ENCODE data around the gene SDR42E2. TPM values are rescaled to one million over a fixed set of nuclear protein-coding genes. Genes with fewer than 3 reads are reported as not detected.
"Not testable (repeated sequence)": the region's sequence is repeated elsewhere in the genome, so short reads cannot be mapped to it uniquely, and the experiment has no call there.

The SDR42E2 gene
- total and polyA plus RNA-seq, 3 experiments from 2014 or later, result 0.11 to 0.92 TPM; not detected in 1

GRCh38 chr16:22210285-22210684 is 48.0 kb downstream of the SDR42E2 start:
- Histone ChIP-seq H3K9me3 (ENCODE audit: low read length) (no peaks in the 10 kb centered on the region), H3K4me3 (ENCODE audit: low read length) (no peak overlapping the region), H3K4me1 (ENCODE audit: insufficient read depth, low read length) (peaks cover 19% of the 10 kb centered on the region), H3K27me3 (ENCODE audit: insufficient read depth, low read length, poor library complexity, severe bottlenecking) (no peaks in the 10 kb centered on the region), H3K36me3 (ENCODE audit: insufficient read depth, low read length) (no peaks in the 10 kb centered on the region), H3K27ac (ENCODE audit: low read depth, low read length) (no peak overlapping the region)
- H3K27ac Mint-ChIP-seq, result peak overlapping the region in 2 of 8 donors; percentile 33 to 90
- DNase-seq, result no peak
- peak overlapping the region in 1 of 7 donors; percentile 18 for H3K4me3 Mint-ChIP-seq
- H3K27me3 Mint-ChIP-seq, result no peaks in the 10 kb centered on the region
- CTCF ChIA-PET, result interaction anchor here (1.0 to 5.4 kb wide), 3 partner anchors 21 to 91 kb away, joined by 3 to 26 read pairs (median 5); partner anchors contain the start of gene POLR3E
- POLR2A ChIA-PET, result interaction anchor here (0.5 kb wide), 1 partner anchor 130 kb away, joined by 4 read pairs; no protein-coding TSS in a partner anchor
- peaks cover 27 to 45% (median 32%) of the 10 kb centered on the region in 3 donors for H3K4me1 Mint-ChIP-seq
- H3K9me3 Mint-ChIP-seq, result no peaks in the 10 kb centered on the region
- peaks cover 0 to 30% (median 0%) of the 10 kb centered on the region in 3 donors for H3K36me3 Mint-ChIP-seq

DNA sequence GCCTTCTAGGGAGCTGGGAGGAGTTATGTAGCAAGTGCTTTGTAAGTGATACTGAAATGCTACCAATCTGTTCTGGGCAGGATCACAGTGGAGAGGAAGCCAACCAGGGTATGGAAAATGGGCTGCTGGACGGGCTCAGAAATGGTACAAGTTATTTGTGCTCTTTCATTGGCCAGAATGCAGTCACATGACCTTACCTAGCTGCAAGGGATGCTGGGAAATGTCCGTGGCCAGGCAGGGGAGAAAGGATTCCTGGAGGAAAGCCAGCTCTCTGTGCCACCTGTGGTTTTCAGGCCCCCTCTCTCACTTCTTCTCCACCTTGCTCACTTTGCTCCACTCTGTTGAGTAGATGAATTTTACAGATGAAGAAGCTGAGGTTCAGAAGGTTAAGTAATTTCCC is 48.5 kb downstream of the SDR42E2 start:
- Mint-ChIP-seq H3K4me3 (peak overlapping the region in 1 of 7 donors; percentile 18), H3K27ac (peak overlapping the region in 1 of 8 donors; percentile 90)

DNA sequence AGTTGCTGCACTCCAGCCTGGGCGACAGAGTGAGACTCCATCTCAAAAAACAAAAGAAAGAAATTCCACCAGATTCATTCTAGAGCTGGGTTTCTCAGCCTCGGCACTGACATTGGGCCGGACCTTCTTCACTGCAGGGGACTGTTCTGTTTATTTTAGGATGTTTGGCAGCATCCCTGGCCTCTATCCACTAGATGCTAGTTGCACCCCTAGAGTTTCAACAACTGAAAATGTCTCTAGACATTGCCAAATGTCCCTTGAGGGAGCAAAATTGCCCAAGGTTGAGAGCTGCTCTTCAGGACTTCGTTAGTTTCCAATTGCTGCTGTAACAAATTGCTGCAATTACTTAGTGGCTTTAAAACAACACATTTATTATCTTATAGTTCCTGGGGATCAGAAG is 50.9 kb downstream of the SDR42E2 start:
- peaks cover 0 to 25% (median 2%) of the 10 kb centered on the region in 3 donors for H3K36me3 Mint-ChIP-seq

More for the DNA sequence above, 48.5 kb downstream of the SDR42E2 start:
- no peak overlapping the region for H3K4me3 ChIP-seq (ENCODE audit: low read length)
- no peaks in the 10 kb centered on the region for H3K36me3 ChIP-seq (ENCODE audit: insufficient read depth, low read length)
- no peaks in the 10 kb centered on the region for H3K27me3 ChIP-seq (ENCODE audit: insufficient read depth, low read length, poor library complexity, severe bottlenecking)
- H3K9me3 Mint-ChIP-seq, result no peaks in the 10 kb centered on the region
- DNase-seq, result no peak
- H3K4me1 ChIP-seq (ENCODE audit: insufficient read depth, low read length), result peaks cover 15% of the 10 kb centered on the region
- peaks cover 0 to 30% (median 0%) of the 10 kb centered on the region in 3 donors for H3K36me3 Mint-ChIP-seq
- ChIA-PET CTCF (interaction anchor here (1.0 to 5.4 kb wide), 2 partner anchors 21 to 86 kb away, joined by 3 to 26 read pairs; partner anchors contain the start of gene POLR3E), POLR2A (interaction anchor here (0.5 kb wide), 1 partner anchor 130 kb away, joined by 4 read pairs; no protein-coding TSS in a partner anchor)
- H3K9me3 ChIP-seq (ENCODE audit: low read length), result no peaks in the 10 kb centered on the region
- no peaks in the 10 kb centered on the region for H3K27me3 Mint-ChIP-seq
- H3K27ac ChIP-seq (ENCODE audit: low read depth, low read length), result no peak overlapping the region
- H3K4me1 Mint-ChIP-seq, result peaks cover 24 to 40% (median 29%) of the 10 kb centered on the region in 3 donors

GRCh38 chr16:22213801-22214200 is 51.5 kb downstream of the SDR42E2 start:
- H3K27ac Mint-ChIP-seq, result peak overlapping the region in 2 of 8 donors; percentile 74 to 88
- H3K4me3 Mint-ChIP-seq, result peak overlapping the region in 1 of 7 donors; percentile 36
- no peak for DNase-seq
- ChIA-PET CTCF (interaction anchor here (1.2 kb wide), 1 partner anchor 9 kb away, joined by 3 read pairs; no protein-coding TSS in a partner anchor), POLR2A (no interaction called here)
- Histone ChIP-seq H3K9me3 (ENCODE audit: low read length) (no peaks in the 10 kb centered on the region), H3K27me3 (ENCODE audit: insufficient read depth, low read length, poor library complexity, severe bottlenecking) (no peaks in the 10 kb centered on the region), H3K4me1 (ENCODE audit: insufficient read depth, low read length) (no peaks in the 10 kb centered on the region), H3K36me3 (ENCODE audit: insufficient read depth, low read length) (no peaks in the 10 kb centered on the region), H3K27ac (ENCODE audit: low read depth, low read length) (no peak overlapping the region), H3K4me3 (ENCODE audit: low read length) (no peak overlapping the region)
- H3K27me3 Mint-ChIP-seq, result no peaks in the 10 kb centered on the region
- peaks cover 10 to 24% (median 11%) of the 10 kb centered on the region in 3 donors for H3K4me1 Mint-ChIP-seq
- no peaks in the 10 kb centered on the region for H3K9me3 Mint-ChIP-seq
- peaks cover 0 to 25% (median 2%) of the 10 kb centered on the region in 3 donors for H3K36me3 Mint-ChIP-seq

More for the DNA sequence above, 50.9 kb downstream of the SDR42E2 start:
- H3K9me3 Mint-ChIP-seq, result no peaks in the 10 kb centered on the region
- no peak for DNase-seq
- CTCF ChIA-PET, result interaction anchor here (1.2 kb wide), 1 partner anchor 8 kb away, joined by 3 read pairs; no protein-coding TSS in a partner anchor
- Histone ChIP-seq H3K4me1 (ENCODE audit: insufficient read depth, low read length) (peaks cover 2% of the 10 kb centered on the region), H3K4me3 (ENCODE audit: low read length) (no peak overlapping the region), H3K9me3 (ENCODE audit: low read length) (no peaks in the 10 kb centered on the region), H3K27me3 (ENCODE audit: insufficient read depth, low read length, poor library complexity, severe bottlenecking) (no peaks in the 10 kb centered on the region), H3K27ac (ENCODE audit: low read depth, low read length) (no peak overlapping the region), H3K36me3 (ENCODE audit: insufficient read depth, low read length) (no peaks in the 10 kb centered on the region)
- POLR2A ChIA-PET, result no interaction called here
- peak overlapping the region in 1 of 8 donors; percentile 40 for H3K27ac Mint-ChIP-seq
- H3K27me3 Mint-ChIP-seq, result no peaks in the 10 kb centered on the region
- no peak overlapping the region for H3K4me3 Mint-ChIP-seq
- H3K4me1 Mint-ChIP-seq, result peaks cover 11 to 27% (median 15%) of the 10 kb centered on the region in 3 donors

- ChIA-PET CTCF (no interaction called here), POLR2A (interaction anchor here (0.5 kb wide), 1 partner anchor 50 kb away, joined by 5 read pairs; no protein-coding TSS in a partner anchor)
- no peak for DNase-seq
- no peaks in the 10 kb centered on the region for H3K27me3 ChIP-seq (ENCODE audit: insufficient read depth, low read length, poor library complexity, severe bottlenecking)
- H3K36me3 Mint-ChIP-seq, result peaks cover 0 to 25% (median 2%) of the 10 kb centered on the region in 3 donors
- H3K9me3 ChIP-seq (ENCODE audit: low read length), result no peaks in the 10 kb centered on the region
- no peaks in the 10 kb centered on the region for H3K4me1 ChIP-seq (ENCODE audit: insufficient read depth, low read length)
- H3K4me3 Mint-ChIP-seq, result no peak overlapping the region
- H3K27ac ChIP-seq (ENCODE audit: low read depth, low read length), result no peak overlapping the region
- H3K27me3 Mint-ChIP-seq, result no peaks in the 10 kb centered on the region
- H3K36me3 ChIP-seq (ENCODE audit: insufficient read depth, low read length), result no peaks in the 10 kb centered on the region
- H3K27ac Mint-ChIP-seq, result no peak overlapping the region
- peaks cover 7 to 21% (median 9%) of the 10 kb centered on the region in 3 donors for H3K4me1 Mint-ChIP-seq
- H3K4me3 ChIP-seq (ENCODE audit: low read length), result no peak overlapping the region
- H3K9me3 Mint-ChIP-seq, result no peaks in the 10 kb centered on the region
Measured at GRCh38 chr16:22214402-22214801, 52.1 kb downstream of the SDR42E2 start.

GRCh38 chr16:22214889-22215288 is 52.6 kb downstream of the SDR42E2 start:
- H3K36me3 ChIP-seq (ENCODE audit: insufficient read depth, low read length), result no peaks in the 10 kb centered on the region
- Mint-ChIP-seq H3K4me1 (peaks cover 5 to 19% (median 9%) of the 10 kb centered on the region in 3 donors), H3K27ac (peak overlapping the region in 1 of 8 donors; percentile 33), H3K4me3 (no peak overlapping the region), H3K36me3 (peaks cover 0 to 25% (median 2%) of the 10 kb centered on the region in 3 donors), H3K27me3 (no peaks in the 10 kb centered on the region), H3K9me3 (no peaks in the 10 kb centered on the region)
- no peaks in the 10 kb centered on the region for H3K9me3 ChIP-seq (ENCODE audit: low read length)
- H3K27ac ChIP-seq (ENCODE audit: low read depth, low read length), result no peak overlapping the region
- no peaks in the 10 kb centered on the region for H3K27me3 ChIP-seq (ENCODE audit: insufficient read depth, low read length, poor library complexity, severe bottlenecking)
- CTCF ChIA-PET, result interaction anchor here (1.8 kb wide), 1 partner anchor 9 kb away, joined by 5 read pairs; the partner anchor contains the start of gene EEF2K
- no peak overlapping the region for H3K4me3 ChIP-seq (ENCODE audit: low read length)
- H3K4me1 ChIP-seq (ENCODE audit: insufficient read depth, low read length), result no peaks in the 10 kb centered on the region
- no peak for DNase-seq
- POLR2A ChIA-PET, result no interaction called here

GRCh38 chr16:22216191-22216831 is 54.0 kb downstream of the SDR42E2 start:
- Histone ChIP-seq H3K27me3 (ENCODE audit: insufficient read depth, low read length, poor library complexity, severe bottlenecking) (no peaks in the 10 kb centered on the region), H3K27ac (ENCODE audit: low read depth, low read length) (peak overlapping the region; percentile 47), H3K9me3 (ENCODE audit: low read length) (no peaks in the 10 kb centered on the region), H3K4me3 (ENCODE audit: low read length) (no peak overlapping the region), H3K4me1 (ENCODE audit: insufficient read depth, low read length) (no peaks in the 10 kb centered on the region), H3K36me3 (ENCODE audit: insufficient read depth, low read length) (no peaks in the 10 kb centered on the region)
- POLR2A ChIA-PET, result interaction anchor here (0.5 kb wide), 1 partner anchor 25 kb away, joined by 3 read pairs; no protein-coding TSS in a partner anchor
- Mint-ChIP-seq H3K36me3 (peaks cover 0 to 24% (median 2%) of the 10 kb centered on the region in 3 donors), H3K27ac (peak overlapping the region in 2 of 8 donors; percentile 12 to 46), H3K27me3 (no peaks in the 10 kb centered on the region), H3K4me1 (peaks cover 3 to 9% (median 5%) of the 10 kb centered on the region in 3 donors), H3K4me3 (no peak overlapping the region), H3K9me3 (no peaks in the 10 kb centered on the region)
- no peak for DNase-seq
- CTCF ChIA-PET, result interaction anchor here (1.3 to 1.8 kb wide), 2 partner anchors 10 to 36 kb away, joined by 4 to 5 read pairs; partner anchors contain the start of gene EEF2K

DNA sequence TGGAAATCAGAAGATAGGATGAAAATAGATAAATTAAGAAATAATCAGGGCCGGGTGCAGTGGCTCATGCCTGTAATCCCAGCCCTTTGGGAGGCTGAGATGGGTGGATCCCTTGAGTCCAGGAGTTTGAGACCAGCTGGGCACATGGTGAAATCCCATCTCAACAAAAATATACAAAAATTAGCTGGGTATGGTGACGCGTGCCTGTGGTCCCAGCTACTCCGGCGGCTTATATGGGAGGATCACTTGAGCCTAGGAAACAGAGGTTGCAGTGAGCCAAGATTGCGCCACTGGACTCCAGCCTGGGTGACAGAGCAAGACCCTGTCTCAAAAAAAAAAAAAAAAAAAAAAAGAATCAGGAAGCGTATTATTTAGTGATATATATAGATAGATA is 54.5 kb downstream of the SDR42E2 start:
- H3K9me3 ChIP-seq (ENCODE audit: low read length); POLR2A ChIA-PET; H3K36me3 ChIP-seq (ENCODE audit: insufficient read depth, low read length); H3K9me3 Mint-ChIP-seq; H3K4me3 Mint-ChIP-seq; H3K27me3 ChIP-seq (ENCODE audit: insufficient read depth, low read length, poor library complexity, severe bottlenecking); DNase-seq; H3K4me3 ChIP-seq (ENCODE audit: low read length); H3K4me1 ChIP-seq (ENCODE audit: insufficient read depth, low read length); H3K4me1 Mint-ChIP-seq; H3K27ac ChIP-seq (ENCODE audit: low read depth, low read length); H3K27me3 Mint-ChIP-seq: not testable (repeated sequence)
- CTCF ChIA-PET, result interaction anchor here (1.3 to 1.8 kb wide), 2 partner anchors 11 to 36 kb away, joined by 4 to 5 read pairs; partner anchors contain the start of gene EEF2K
- Mint-ChIP-seq H3K27ac (peak overlapping the region in 1 of 8 donors; percentile 46), H3K36me3 (peaks cover 0 to 23% (median 2%) of the 10 kb centered on the region in 3 donors)
